ENCODE results near the gene NTSR2. TPM values are rescaled to one million over a fixed set of nuclear protein-coding genes. Genes with fewer than 3 reads are reported as not detected.

Gene NTSR2
- total RNA-seq, 1 experiment from 2014 or later: not detected

GRCh38 chr2:11628675-11629074, 41.3 kb downstream of the NTSR2 start:
- no peak for DNase-seq (ENCODE audit: low spot score)

- no peak for DNase-seq (ENCODE audit: low spot score)
Measured at GRCh38 chr2:11625671-11626070, 44.3 kb downstream of the NTSR2 start.

- DNase-seq (ENCODE audit: low spot score): no peak
Measured at GRCh38 chr2:11624893-11625292, 45.1 kb downstream of the NTSR2 start.

- no peak for DNase-seq (ENCODE audit: low spot score)
Measured at GRCh38 chr2:11622611-11623010, 47.4 kb downstream of the NTSR2 start.

- no peak for DNase-seq (ENCODE audit: low spot score)
Measured at GRCh38 chr2:11621410-11621809, 48.6 kb downstream of the NTSR2 start.

- no peak for DNase-seq (ENCODE audit: low spot score)
Measured at GRCh38 chr2:11618708-11619062, 51.3 kb downstream of the NTSR2 start.

GRCh38 chr2:11617984-11618707, 51.8 kb downstream of the NTSR2 start:
- no peak for DNase-seq (ENCODE audit: low spot score)

GRCh38 chr2:11617527-11617926, 52.5 kb downstream of the NTSR2 start:
- DNase-seq (ENCODE audit: low spot score): no peak

GRCh38 chr2:11616851-11617415, 53.1 kb downstream of the NTSR2 start:
- no peak for DNase-seq (ENCODE audit: low spot score)

- no peak for DNase-seq (ENCODE audit: low spot score)
Measured at GRCh38 chr2:11616097-11616687, 53.8 kb downstream of the NTSR2 start.

- no peak for DNase-seq (ENCODE audit: low spot score)
Measured at GRCh38 chr2:11615209-11615608, 54.8 kb downstream of the NTSR2 start.

- no peak for DNase-seq (ENCODE audit: low spot score)
Measured at GRCh38 chr2:11613297-11613696, 56.7 kb downstream of the NTSR2 start.

GRCh38 chr2:11612553-11613215, 57.3 kb downstream of the NTSR2 start:
- DNase-seq (ENCODE audit: low spot score): no peak

- DNase-seq (ENCODE audit: low spot score): no peak
Measured at GRCh38 chr2:11611251-11611650, 58.7 kb downstream of the NTSR2 start.

GRCh38 chr2:11610624-11611242, 59.3 kb downstream of the NTSR2 start:
- no peak for DNase-seq (ENCODE audit: low spot score)

Other genes with a start within 250 kb of the NTSR2 start
- gene E2F6, start 204.0 kb downstream of the NTSR2 start, total RNA-seq (2014; rRNA removed; shearing (Covaris generic)): 31.2 and 38.8 TPM in 2 replicates
- gene GREB1, start 136.2 kb downstream of the NTSR2 start, total RNA-seq (2014; rRNA removed; shearing (Covaris generic)): 2.8 and 3.4 TPM in 2 replicates
- 25.8 and 34.4 TPM in 2 replicates for gene LPIN1, start 76.4 kb upstream of the NTSR2 start, total RNA-seq (2014; rRNA removed; shearing (Covaris generic))

Data from A172 (cell line).